ENCODE results near the gene AKR7A2.

- TF ChIP-seq CTCF (IDR thresholded peaks at IDR 0.05 in 4 of 5, conservative IDR thresholded peaks at IDR 0.05 in 1 of 5), result no peak
- TF ChIP-seq POLR2A (IDR thresholded peaks at IDR 0.05), result no peak
Measured at GRCh38 chr1:19357299-19357986, 45.5 kb upstream of the AKR7A2 start.

Measured in gastrocnemius medialis (tissue), 4 donors.